ENCODE measurements around the gene LCLAT1. TPM values are rescaled to one million over a fixed set of nuclear protein-coding genes. Genes with fewer than 3 reads are reported as not detected.

LCLAT1 gene
- total and polyA plus RNA-seq, 2 of the 4 experiments (the other 2 are of a cell fraction), result 7.5 to 11.5 TPM

- POLR2A ChIA-PET (ENCODE audit: unreplicated experiment), result no interaction called here
These were observed 144.1 kb downstream of the LCLAT1 start for GRCh38 chr2:30591186-30591585.

More at GRCh38 chr2:30591186-30591585, 144.1 kb downstream of the LCLAT1 start:
- H3K36me3 ChIP-seq (ENCODE audit: control insufficient read depth, insufficient read depth, low read length), result no peaks in the 10 kb centered on the region
- no peak overlapping the region for H3K27ac ChIP-seq (ENCODE audit: insufficient read depth, low read length)
- DNase-seq (no peak), ATAC-seq (ENCODE audit: low read depth) (no peak)
- no peak overlapping the region for H4K8ac ChIP-seq (ENCODE audit: low read depth in 2 of 2, low read length in 2 of 2)
- H3K4me2 ChIP-seq (ENCODE audit: low read depth, low read length), result no peak overlapping the region
- peaks cover 4% of the 10 kb centered on the region; the same call in 1 of the 2 replicates for H3K4me1 ChIP-seq (ENCODE audit: control insufficient read depth, insufficient read depth, low read length)
- H3K18ac ChIP-seq (ENCODE audit: low read depth, low read length), result no peak overlapping the region
- H2BK15ac ChIP-seq (ENCODE audit: low read depth, low read length), result no peak overlapping the region
- no peak overlapping the region for H2BK5ac ChIP-seq (ENCODE audit: low read depth, low read length, poor library complexity, severe bottlenecking)
- H2BK20ac ChIP-seq (ENCODE audit: low read depth, low read length), result no peak overlapping the region
- BruUV-seq (replicated peaks), result no TSS peak
- intact Hi-C loops (cut with micrococcal nuclease) (no loop called here), in situ Hi-C loops (cut with MboI; ENCODE audit: low sequenced_read_pairs) (no loop called here), dilution Hi-C loops (cut with HindIII; ENCODE audit: low sequenced_read_pairs, unreplicated experiment) (no loop called here)
- no peaks in the 10 kb centered on the region for H4K20me1 ChIP-seq (ENCODE audit: insufficient read depth, low read length)
- H3K27me3 ChIP-seq (ENCODE audit: control insufficient read depth, insufficient read depth, low read length), result no peaks in the 10 kb centered on the region
- H3K4ac ChIP-seq (ENCODE audit: low read depth, low read length), result no peak overlapping the region
- H3K4me3 ChIP-seq (ENCODE audit: insufficient read depth, low read depth, low read length), result no peak overlapping the region
- H2BK120ac ChIP-seq (ENCODE audit: low read depth, low read length), result no peak overlapping the region
- H3K9ac ChIP-seq (ENCODE audit: low read depth, low read length), result no peak overlapping the region
- CTCF ChIA-PET, result no interaction called here
- no peaks in the 10 kb centered on the region for H3K9me1 ChIP-seq (ENCODE audit: insufficient read depth, low read length)
- H3K14ac ChIP-seq (replicated peaks; ENCODE audit: low read depth, low read length), result no peak overlapping the region
- no peak overlapping the region for H3K56ac ChIP-seq (ENCODE audit: extremely low read depth, insufficient read depth, low read length)
- no peak overlapping the region for H2AFZ ChIP-seq (replicated peaks; ENCODE audit: low read length, poor library complexity)
- WGBS, 2 experiments (ENCODE audit: extremely low coverage in 2 of 2, insufficient read length in 1 of 2), result no CpG with 5 or more reads among the region's 2 CpGs
- H2AK5ac ChIP-seq (ENCODE audit: low read depth, low read length), result no peak overlapping the region
- no peaks in the 10 kb centered on the region for H3K9me3 ChIP-seq (ENCODE audit: control insufficient read depth, insufficient read depth, low read length)
- no peak overlapping the region for H3K23ac ChIP-seq (ENCODE audit: low read depth, low read length)
- H3K79me1 ChIP-seq (ENCODE audit: low read depth in 1 of 2, low read length in 2 of 2), result peaks cover 9 to 16% of the 10 kb centered on the region in 2 experiments; a peak in 3 of 4 replicates
- H2AK9ac ChIP-seq (replicated peaks; ENCODE audit: low read depth, low read length, poor library complexity), result no peak overlapping the region
- no peak overlapping the region for H4K91ac ChIP-seq (ENCODE audit: insufficient read depth, low read depth, low read length)
- no peak overlapping the region for H4K5ac ChIP-seq (ENCODE audit: low read depth, low read length)
- TF ChIP-seq FOS (IDR thresholded peaks at IDR 0.05; ENCODE audit: low read depth, low read length) (no peak), CHD1 (IDR thresholded peaks at IDR 0.05; ENCODE audit: low read depth, low read length) (no peak), RAD21 (IDR thresholded peaks at IDR 0.05; ENCODE audit: low read length) (no peak), RCOR1 (IDR thresholded peaks at IDR 0.05; ENCODE audit: insufficient replicate concordance, low read length) (no peak), RFX5 (IDR thresholded peaks at IDR 0.05; ENCODE audit: low read depth, low read length) (no peak), ELK1 (IDR thresholded peaks at IDR 0.05; ENCODE audit: borderline replicate concordance, low read depth, low read length) (no peak), BHLHE40 (IDR thresholded peaks at IDR 0.05; ENCODE audit: low read depth, low read length) (no peak), MAFK (IDR thresholded peaks at IDR 0.05; ENCODE audit: low read depth, low read length) (no peak), USF2 (IDR thresholded peaks at IDR 0.05; ENCODE audit: low read depth, low read length) (no peak), MXI1 (IDR thresholded peaks at IDR 0.05; ENCODE audit: borderline replicate concordance, low read depth, low read length) (no peak), NFE2L2 (IDR thresholded peaks at IDR 0.05; ENCODE audit: low read depth, low read length) (no peak)
